Heart left ventricle (tissue), 13 donors: ENCODE data around the gene STIM1.
"Not testable (repeated sequence)": the region's sequence is repeated elsewhere in the genome, so short reads cannot be mapped to it uniquely, and the experiment has no call there.

Source experiments
- CTCF ChIP-seq, 12 donors: fragments of 200-600 bp; sonication (generic) in 4 of 12; IDR thresholded peaks; one replicate each; pipeline versions ENCODE4 v1.5.0 to v1.8.0; 2018 to 2022; ENCODE audit warnings: antibody characterized with exemption in 12 of 12, mild to moderate bottlenecking in 5 of 12
- POLR2A ChIP-seq, 2 donors: fragments of 450-650 bp; IDR thresholded peaks; one replicate each; pipeline ENCODE4 v1.6.1; 2017; ENCODE audit warnings: antibody characterized with exemption in 2 of 2, mild to moderate bottlenecking in 2 of 2, moderate library complexity in 2 of 2
- donor health status: ischemic (EF 13 %, LVEDD 7.1; RV severe dilation, severe dysfunction).
- donor health status: DM: no; HTN: yes; CAD: no.
- donor health status: DM: no; HTN: no; CAD: no.
- donor health status: ischemic (EF 25% LVEDD 6.9; RV normal size, moderate dysfunction).
- donor health status: ischemic (EF 25% LVEDD 5.7; RV mildly dilated, moderate dysfunction).
- donor health status: ischemic (EF 35%, LVEDD 5.7; RV mildly dilated, moderate dysfunction).
- donor health status: nonischemic (EF 11% LVEDD 7.7; RV severe dilation, severe dysfunction).
- donor health status: DM: yes; HTN: yes; CAD: no.
- donor health status: PGD.
- donor health status: ischemic (EF 29% LVEDD 5.4; RV normal size, mild dysfunction).
- donor health status: nonischemic (EF 23%, LVEDD 6.1; RV moderate dilation, normal function).

DNA sequence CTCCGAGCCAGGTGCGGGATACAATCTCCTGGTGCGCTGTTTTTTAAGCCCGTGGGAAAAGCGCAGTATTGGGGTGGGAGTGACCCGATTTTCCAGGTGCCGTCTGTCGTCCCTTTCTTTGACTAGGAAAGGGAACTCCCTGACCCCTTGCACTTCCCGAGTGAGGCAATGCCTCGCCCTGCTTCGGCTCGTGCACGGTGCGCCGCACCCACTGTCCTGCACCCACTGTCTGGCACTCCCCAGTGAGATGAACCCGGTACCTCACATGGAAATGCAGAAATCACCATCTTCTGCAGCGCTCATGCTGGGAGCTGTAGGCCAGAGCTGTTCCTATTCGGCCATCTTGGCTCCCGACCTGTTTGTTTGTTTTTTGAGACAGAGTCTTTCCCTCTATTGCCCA, 44.8 kb downstream of the STIM1 start:
- not testable (repeated sequence) for TF ChIP-seq CTCF, POLR2A (IDR thresholded peaks at IDR 0.05)
